Measurements from ENCODE around the gene XKR7.

GRCh38 chr20:32019563-32020463, 51.9 kb downstream of the XKR7 start:
- no peak for TF ChIP-seq CTCF (conservative IDR thresholded peaks at IDR 0.05; ENCODE audit: low read depth, low read length)
- no peak for TF ChIP-seq EZH2 (IDR thresholded peaks at IDR 0.05; ENCODE audit: low read length, unreplicated experiment)

Measured in PC-3 (cell line).